H1 (cell line): ENCODE results near the gene RIMS1. TPM values are rescaled to one million over a fixed set of nuclear protein-coding genes. Genes with fewer than 3 reads are reported as not detected.

Experiments used
- CTCF ChIA-PET: fragments of 300-600 bp; sonication (Branson Sonifier 250); formaldehyde crosslinking; loops from one replicate; lab custom pipeline; 2021; ENCODE audit not compliant: partially characterized antibody; lab: Charles Lee
- POLR2A ChIA-PET: fragments of 300-600 bp; sonication (Branson Sonifier 250); formaldehyde crosslinking; loops from one replicate; lab custom pipeline; 2021; ENCODE audit warnings: inconsistent platforms; ENCODE audit not compliant: partially characterized antibody; lab: Charles Lee
- DNase-seq, 2 experiments: peaks; one replicate each; pipeline versions ENCODE4 v3.0.0 to v3.0.0-alpha.2; 2010 to 2022; ENCODE audit warnings: low spot score in 2 of 2, low read depth in 1 of 2, mixed read lengths in 1 of 2
- FAIRE-seq: peaks from 2 replicates; lab custom pipeline; 2011; peaks lifted over from hg19 to GRCh38; lab: Jason Lieb, UNC
- H2AFZ ChIP-seq: 2 replicates; pipeline ENCODE4 v1.8.1; 2012; ENCODE audit warnings: low read length, inconsistent platforms
- H2AK5ac ChIP-seq: 2 replicates; pipeline ENCODE4 v1.6.1; 2013; ENCODE audit warnings: low read depth, low read length
- H2BK120ac ChIP-seq: replicated peaks from 2 replicates; pipeline ENCODE3; 2013; ENCODE audit warnings: low read depth, low read length, inconsistent platforms
- H2BK12ac ChIP-seq: 2 replicates; pipeline ENCODE4 v1.6.1; 2013; ENCODE audit warnings: low read depth, low read length
- H2BK15ac ChIP-seq: 2 replicates; pipeline ENCODE4 v1.6.1; 2013; ENCODE audit warnings: low read length
- H2BK20ac ChIP-seq: 2 replicates; pipeline ENCODE4 v1.6.1; 2013; ENCODE audit warnings: low read length
- H2BK5ac ChIP-seq: 2 replicates; pipeline ENCODE4 v1.6.1; 2013; ENCODE audit warnings: low read depth, low read length
- H3K14ac ChIP-seq: 2 replicates; pipeline ENCODE4 v1.6.1; 2013; ENCODE audit warnings: inconsistent platforms; ENCODE audit not compliant: insufficient read length
- H3K18ac ChIP-seq: 2 replicates; pipeline ENCODE4 v1.6.1; 2013; ENCODE audit warnings: low read length; ENCODE audit errors: extremely low read depth
- H3K23ac ChIP-seq: 2 replicates; pipeline ENCODE4 v1.6.1; 2013; ENCODE audit warnings: inconsistent platforms; ENCODE audit not compliant: insufficient read length
- H3K23me2 ChIP-seq: 2 replicates; pipeline ENCODE4 v1.6.1; 2013; ENCODE audit warnings: low read depth, low read length
- H3K27ac ChIP-seq: 2 replicates; pipeline ENCODE4 v1.6.1; 2011; ENCODE audit warnings: low read depth, low read length, inconsistent platforms
- H3K27me3 ChIP-seq, 4 experiments: replicated peaks in 1 of 4; 1 replicate in 1 of 4; 2 replicates in 3 of 4; pipeline versions ENCODE4 v1.6.1 to v1.8.1; 2011 to 2013; ENCODE audit warnings: low read length in 3 of 4, mild to moderate bottlenecking in 3 of 4, inconsistent platforms in 2 of 4, mixed read lengths in 2 of 4, moderate library complexity in 1 of 4; ENCODE audit not compliant: control insufficient read depth in 3 of 4, insufficient read depth in 3 of 4; ENCODE audit errors: extremely low read depth in 1 of 4
- H3K36me3 ChIP-seq, 4 experiments: 2 replicates each; pipeline versions ENCODE4 v1.6.1 to v1.8.1; 2011 to 2013; ENCODE audit warnings: mild to moderate bottlenecking in 4 of 4, low read length in 3 of 4, moderate library complexity in 2 of 4, control low read depth in 1 of 4, inconsistent platforms in 1 of 4; ENCODE audit not compliant: insufficient read depth in 4 of 4, control insufficient read depth in 2 of 4
- H3K4ac ChIP-seq: replicated peaks from 2 replicates; pipeline ENCODE3; 2013; ENCODE audit warnings: low read length, low read depth, mixed read lengths, inconsistent platforms; ENCODE audit not compliant: insufficient read length
- H3K4me1 ChIP-seq, 4 experiments: replicated peaks in 1 of 4; 1 replicate in 1 of 4; 2 replicates in 3 of 4; pipeline versions ENCODE4 v1.6.1 to v1.8.1; 2011 to 2013; ENCODE audit warnings: low read length in 3 of 4, inconsistent platforms in 2 of 4, mixed read lengths in 1 of 4; ENCODE audit not compliant: insufficient read depth in 4 of 4, control insufficient read depth in 3 of 4
- H3K4me2 ChIP-seq, 2 experiments: 2 replicates each; pipeline versions ENCODE4 v1.6.1 to v1.8.1; 2011 to 2013; ENCODE audit warnings: low read depth in 2 of 2, low read length in 2 of 2, control low read depth in 1 of 2, inconsistent platforms in 1 of 2, mild to moderate bottlenecking in 1 of 2; ENCODE audit not compliant: insufficient read depth in 1 of 2
- H3K4me3 ChIP-seq, 4 experiments: fragments of 200-600, 300-600 bp in 1 of 4; sonication (generic), shearing (Covaris generic), sonication (Bioruptor Twin) in 1 of 4; 2 replicates each; pipeline versions ENCODE4 v1.5.1 to v1.8.1; 2011 to 2016; ENCODE audit warnings: low read length in 4 of 4, low read depth in 3 of 4, control low read depth in 2 of 4, inconsistent platforms in 2 of 4, mild to moderate bottlenecking in 2 of 4, mixed read lengths in 1 of 4, moderate library complexity in 1 of 4; ENCODE audit not compliant: insufficient read depth in 2 of 4; ENCODE audit errors: extremely low read depth in 1 of 4
- H3K56ac ChIP-seq: replicated peaks from 2 replicates; pipeline ENCODE3; 2013; ENCODE audit warnings: low read depth, mild to moderate bottlenecking, mixed read lengths, low read length, inconsistent platforms; ENCODE audit not compliant: insufficient read length
- H3K79me1 ChIP-seq: 2 replicates; pipeline ENCODE4 v1.6.1; 2013; ENCODE audit warnings: low read depth, low read length, control low read depth
- H3K79me2 ChIP-seq, 2 experiments: 2 replicates each; pipeline versions ENCODE4 v1.6.1 to v1.8.1; 2012 to 2013; ENCODE audit warnings: low read length in 2 of 2, mild to moderate bottlenecking in 2 of 2, inconsistent platforms in 1 of 2; ENCODE audit not compliant: insufficient read depth in 2 of 2, control insufficient read depth in 1 of 2
- H3K9ac ChIP-seq, 4 experiments: replicated peaks in 1 of 4; 1 replicate in 1 of 4; 2 replicates in 3 of 4; pipeline versions ENCODE4 v1.6.1 to v1.8.1; 2011 to 2013; ENCODE audit warnings: low read depth in 3 of 4, low read length in 3 of 4, control low read depth in 2 of 4, mild to moderate bottlenecking in 2 of 4, moderate library complexity in 2 of 4, inconsistent platforms in 1 of 4; ENCODE audit errors: extremely low read depth in 1 of 4
- H3K9me3 ChIP-seq, 2 experiments: 2 replicates each; pipeline versions ENCODE4 v1.6.1 to v1.8.1; 2012 to 2013; ENCODE audit warnings: mild to moderate bottlenecking in 2 of 2, moderate library complexity in 2 of 2, control low read depth in 1 of 2, inconsistent platforms in 1 of 2, low read depth in 1 of 2, low read length in 1 of 2, mixed read lengths in 1 of 2; ENCODE audit not compliant: insufficient read depth in 2 of 2
- H4K20me1 ChIP-seq, 2 experiments: replicated peaks in 1 of 2; 2 replicates each; pipeline versions ENCODE3 to v1.8.1; 2011 to 2013; ENCODE audit warnings: inconsistent platforms in 2 of 2, low read length in 2 of 2, mild to moderate bottlenecking in 1 of 2; ENCODE audit not compliant: insufficient read depth in 2 of 2, control insufficient read depth in 1 of 2
- H4K5ac ChIP-seq: 2 replicates; pipeline ENCODE4 v1.6.1; 2013; ENCODE audit warnings: low read length, low read depth, mixed read lengths, inconsistent platforms; ENCODE audit not compliant: insufficient read length
- H4K8ac ChIP-seq: 2 replicates; pipeline ENCODE4 v1.8.0; 2013; ENCODE audit warnings: mild to moderate bottlenecking, moderate library complexity, low read length, inconsistent platforms; ENCODE audit not compliant: insufficient read depth; ENCODE audit errors: extremely low read depth
- H4K91ac ChIP-seq: replicated peaks from 2 replicates; pipeline ENCODE3; 2013; ENCODE audit warnings: low read length, mixed read lengths, inconsistent platforms; ENCODE audit not compliant: insufficient read length
- ASH2L ChIP-seq: fragments of 200-600, 300-600 bp; sonication (generic); IDR thresholded peaks from one replicate; pipeline ENCODE4 v1.7.1; 2017; ENCODE audit warnings: low read length
- CHD2 ChIP-seq: IDR thresholded peaks from 2 replicates; pipeline ENCODE4 v1.6.1; 2012; ENCODE audit warnings: low read length, improper control_type of control experiment
- WGBS, 2 experiments: shearing (Covaris generic) in 1 of 2; methylation state at CpG; one replicate each; pipeline versions ENCODE4 v1.1.6 to v1.1.7; 2013 to 2015; ENCODE audit warnings: low lambda C conversion rate in 2 of 2, mixed read lengths in 2 of 2, inconsistent platforms in 1 of 2, low coverage in 1 of 2, missing lambda C conversion rate in 1 of 2; ENCODE audit not compliant: insufficient replicate concordance in 2 of 2, insufficient coverage in 1 of 2, insufficient read length in 1 of 2; ENCODE audit errors: extremely low coverage in 1 of 2, missing lambda C conversion rate in 1 of 2; 5-methylcytosine and 5-hydroxymethylcytosine counted together
- polyA plus RNA-seq, 7 experiments: library from polyadenylated mRNA; depleted of rRNA in 3 of 7; stranded (reverse) in 5 of 7; unstranded in 2 of 7; fragments of >200 nt in 5 of 7; fragments of 200-250 nt in 2 of 7; gene quantifications; 1 replicate in 5 of 7; 2 replicates in 1 of 7; 4 replicates in 1 of 7; pipeline versions ENCODE4 v1.2.1 to v1.2.3, GENCODE V29; 2011 to 2013; ENCODE audit warnings: missing spikeins in 2 of 7, mixed read lengths in 2 of 7
- total RNA-seq: library from RNA; stranded (reverse); fragmentation: NEBNext Ultra II Directional; extraction: Animal tissue kit (Norgen Biotek cat#: 25700); gene quantifications from 2 replicates; pipeline ENCODE4 v1.2.1, GENCODE V29; 2021

The RIMS1 gene
- total and polyA plus RNA-seq, 2 of the 8 experiments (the other 6 are each of a cell fraction or from before 2014, with no cell fraction given) = 0.63 to 2.3 TPM

- no peak overlapping the region for H3K14ac ChIP-seq
- no peak overlapping the region for H2BK15ac ChIP-seq
- CTCF ChIA-PET = interaction anchor here (1.1 to 13.2 kb wide), 6 partner anchors 8 to 763 kb away, joined by 3 to 158 read pairs (median 5); no protein-coding TSS in a partner anchor
Observed at GRCh38 chr6:72416744-72417465, 530.6 kb downstream of the RIMS1 start.

More at GRCh38 chr6:72416744-72417465, 530.6 kb downstream of the RIMS1 start:
- Histone ChIP-seq H4K8ac (no peak overlapping the region), H3K27me3 (no peaks in the 10 kb centered on the region), H3K4me3 (no peak overlapping the region), H3K9me3 (no peaks in the 10 kb centered on the region), H3K4me1 (peaks cover 0 to 2% (median 0%) of the 10 kb centered on the region in 4 experiments; a peak in 2 of 7 replicates), H2BK5ac (no peak overlapping the region), H3K18ac (no peak overlapping the region), H3K9ac (no peak overlapping the region), H2BK20ac (no peak overlapping the region), H4K91ac (no peak overlapping the region), H2AK5ac (no peak overlapping the region), H4K20me1 (no peaks in the 10 kb centered on the region), H3K56ac (no peak overlapping the region), H3K79me2 (no peaks in the 10 kb centered on the region), H3K79me1 (no peaks in the 10 kb centered on the region), H3K4ac (no peak overlapping the region), H3K36me3 (no peaks in the 10 kb centered on the region), H4K5ac (no peak overlapping the region), H3K27ac (no peak overlapping the region), H3K23me2 (no peaks in the 10 kb centered on the region), H2AFZ (no peak overlapping the region), H3K23ac (no peak overlapping the region), H2BK12ac (no peak overlapping the region), H3K4me2 (no peak overlapping the region), H2BK120ac (no peak overlapping the region)
- TF ChIP-seq CHD2 = no peak
- no peak for TF ChIP-seq ASH2L
- DNase-seq (no peak), FAIRE-seq (no peak)
- POLR2A ChIA-PET = no interaction called here
- 93% methylated on average over 6 of the region's 6 CpGs; no CpG with 5 or more reads in 1 of the 2 experiments for WGBS, 2 experiments
